Fibroblast of mammary gland (primary cell): ENCODE data around the gene ZBTB34.

Experiments used
- DNase-seq: peaks from one replicate; pipeline ENCODE4 v3.0.0-alpha.2; 2010; ENCODE audit warnings: low read depth
- H3K4me3 ChIP-seq: 2 replicates; pipeline ENCODE4 v1.5.1; 2011; ENCODE audit warnings: low read depth, mild to moderate bottlenecking, low read length, moderate library complexity; ENCODE audit not compliant: control insufficient read depth
- TF ChIP-seq, protein P1 (sequence below): conservative IDR thresholded peaks from 2 replicates; pipeline ENCODE4 v1.5.1; 2011; ENCODE audit warnings: low read depth, low read length, inconsistent platforms; ENCODE audit not compliant: control insufficient read depth, insufficient read depth

The ZBTB34 gene

DNA sequence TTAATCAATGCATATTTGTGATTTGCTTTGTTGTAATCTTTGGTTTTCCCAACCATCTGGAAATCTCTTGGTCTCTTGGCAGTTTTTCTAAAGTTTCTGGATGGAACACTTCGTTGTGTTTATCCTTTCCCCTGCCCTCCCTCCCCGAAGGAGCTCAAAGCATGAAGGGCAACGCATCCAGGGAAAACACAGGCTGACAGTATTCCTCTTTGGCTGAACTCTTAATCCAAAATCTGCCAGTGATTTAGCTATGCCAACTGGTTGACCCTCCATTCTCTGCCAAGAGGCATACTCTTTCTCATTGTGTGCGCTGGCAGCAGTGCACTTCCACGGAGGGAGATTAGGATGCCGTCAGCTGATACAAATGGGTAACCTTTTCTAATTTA lies 20.5 kb downstream of the ZBTB34 start:
- TF ChIP-seq, protein P1, sequence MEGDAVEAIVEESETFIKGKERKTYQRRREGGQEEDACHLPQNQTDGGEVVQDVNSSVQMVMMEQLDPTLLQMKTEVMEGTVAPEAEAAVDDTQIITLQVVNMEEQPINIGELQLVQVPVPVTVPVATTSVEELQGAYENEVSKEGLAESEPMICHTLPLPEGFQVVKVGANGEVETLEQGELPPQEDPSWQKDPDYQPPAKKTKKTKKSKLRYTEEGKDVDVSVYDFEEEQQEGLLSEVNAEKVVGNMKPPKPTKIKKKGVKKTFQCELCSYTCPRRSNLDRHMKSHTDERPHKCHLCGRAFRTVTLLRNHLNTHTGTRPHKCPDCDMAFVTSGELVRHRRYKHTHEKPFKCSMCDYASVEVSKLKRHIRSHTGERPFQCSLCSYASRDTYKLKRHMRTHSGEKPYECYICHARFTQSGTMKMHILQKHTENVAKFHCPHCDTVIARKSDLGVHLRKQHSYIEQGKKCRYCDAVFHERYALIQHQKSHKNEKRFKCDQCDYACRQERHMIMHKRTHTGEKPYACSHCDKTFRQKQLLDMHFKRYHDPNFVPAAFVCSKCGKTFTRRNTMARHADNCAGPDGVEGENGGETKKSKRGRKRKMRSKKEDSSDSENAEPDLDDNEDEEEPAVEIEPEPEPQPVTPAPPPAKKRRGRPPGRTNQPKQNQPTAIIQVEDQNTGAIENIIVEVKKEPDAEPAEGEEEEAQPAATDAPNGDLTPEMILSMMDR = no peak
- no peak for DNase-seq
- H3K4me3 ChIP-seq = no peak overlapping the region

DNA sequence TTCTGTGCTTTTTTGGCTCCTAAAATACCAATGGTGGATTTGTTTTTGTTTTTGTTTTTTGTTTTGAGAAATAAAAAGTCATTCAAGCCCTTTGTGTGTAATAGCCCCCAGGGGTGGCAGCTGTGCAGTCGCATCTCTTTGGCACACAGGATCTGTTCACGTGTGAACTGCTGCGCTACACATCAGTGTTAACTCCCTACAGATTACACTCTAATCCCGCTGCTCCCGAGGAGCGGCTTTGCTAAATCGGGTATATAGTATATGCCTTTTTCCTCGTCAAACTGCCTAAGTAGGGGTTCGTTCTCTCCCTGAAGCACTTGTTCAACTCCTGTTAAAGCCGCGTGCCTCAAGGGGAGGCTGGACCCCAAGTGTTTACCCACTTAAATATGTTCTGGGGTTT lies 22.3 kb downstream of the ZBTB34 start:
- H3K4me3 ChIP-seq = no peak overlapping the region
- DNase-seq = no peak
- TF ChIP-seq, protein P1 = no peak

DNA sequence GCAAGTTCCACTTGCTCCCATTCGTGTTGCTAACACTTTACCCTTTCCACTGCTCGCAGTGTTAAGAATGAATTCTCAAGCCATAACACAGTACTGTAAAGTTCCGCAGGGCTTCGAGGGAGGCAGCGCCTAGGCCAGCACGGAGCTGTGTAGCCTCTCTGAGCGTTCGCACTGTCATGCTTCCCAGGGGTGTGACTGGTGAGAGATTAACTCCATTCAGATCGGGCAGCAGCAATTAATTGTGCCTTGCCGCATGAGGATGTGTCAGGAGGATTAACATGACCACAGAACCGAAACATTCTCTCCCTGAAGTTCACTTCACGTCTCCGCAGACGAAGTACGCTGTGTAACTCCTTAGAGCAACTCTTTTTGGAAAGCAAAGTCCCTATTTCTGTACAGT lies 23.2 kb downstream of the ZBTB34 start:
- no peak overlapping the region for H3K4me3 ChIP-seq
- TF ChIP-seq, protein P1 = no peak
- DNase-seq = no peak

DNA sequence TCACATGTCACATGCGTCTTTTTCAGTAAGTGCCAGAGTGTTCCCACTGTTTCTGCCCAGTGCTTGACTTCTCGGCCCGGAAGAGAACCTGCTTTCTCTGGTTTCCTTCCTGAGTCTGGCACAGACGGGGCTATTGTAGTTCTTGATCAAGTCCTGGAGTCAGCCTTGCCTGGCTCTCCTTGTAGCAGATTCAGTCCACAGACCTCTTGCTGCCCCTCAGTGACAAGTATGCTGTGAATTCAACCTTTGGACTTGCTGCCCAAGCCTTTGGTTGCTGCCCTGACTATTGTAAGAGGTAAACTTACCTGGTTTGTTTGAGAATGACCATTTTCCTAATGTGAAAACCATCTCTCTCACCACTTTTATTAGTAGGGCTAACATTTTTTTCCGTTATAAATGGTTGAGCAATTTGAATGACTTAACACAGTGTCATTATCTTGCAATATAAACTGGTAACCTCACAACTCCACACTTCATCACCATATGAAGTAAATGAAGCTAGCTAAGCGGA lies 24.7 kb downstream of the ZBTB34 start:
- H3K4me3 ChIP-seq = no peak overlapping the region
- peak; percentile 42 for DNase-seq
- TF ChIP-seq, protein P1 = no peak

DNA sequence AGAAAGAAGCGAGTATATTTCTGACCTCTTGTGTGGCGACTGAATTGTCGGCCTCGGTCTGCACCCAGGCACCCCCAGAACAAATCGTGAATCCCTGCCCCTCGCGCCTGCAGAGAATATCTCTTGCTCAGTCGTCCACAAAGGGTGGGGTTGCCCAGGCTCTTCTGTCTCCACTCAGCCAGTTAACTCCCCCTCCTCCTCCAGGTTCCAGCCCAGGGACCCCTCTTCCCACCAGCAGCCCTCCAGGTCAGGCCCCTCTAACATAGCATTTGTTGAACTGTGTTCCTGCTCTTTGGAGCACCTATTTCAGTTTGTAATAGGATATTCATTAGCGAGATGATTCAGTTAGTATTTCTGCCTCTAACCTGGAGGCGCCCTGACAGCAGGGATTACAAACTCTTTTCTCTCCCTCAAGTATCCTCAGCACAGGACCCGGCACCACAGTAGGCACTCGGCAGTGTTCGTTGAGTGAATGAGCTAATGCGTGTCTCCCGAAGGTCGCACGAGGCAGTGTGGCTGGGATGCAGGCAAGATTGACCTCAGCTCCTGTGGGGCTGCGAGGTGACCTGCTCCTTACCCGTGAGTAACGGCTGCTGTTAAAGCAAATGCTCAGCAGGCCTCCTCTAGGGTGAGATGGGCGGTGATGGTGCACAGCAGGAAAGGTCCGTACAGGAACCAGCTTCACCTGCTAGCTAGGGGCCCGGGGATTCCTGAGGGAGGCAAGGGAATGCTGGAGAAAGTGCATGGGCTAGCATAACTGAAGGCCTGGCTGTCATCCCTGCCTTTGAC lies 25.8 kb downstream of the ZBTB34 start:
- DNase-seq = no peak
- no peak overlapping the region for H3K4me3 ChIP-seq
- TF ChIP-seq, protein P1 = no peak

DNA sequence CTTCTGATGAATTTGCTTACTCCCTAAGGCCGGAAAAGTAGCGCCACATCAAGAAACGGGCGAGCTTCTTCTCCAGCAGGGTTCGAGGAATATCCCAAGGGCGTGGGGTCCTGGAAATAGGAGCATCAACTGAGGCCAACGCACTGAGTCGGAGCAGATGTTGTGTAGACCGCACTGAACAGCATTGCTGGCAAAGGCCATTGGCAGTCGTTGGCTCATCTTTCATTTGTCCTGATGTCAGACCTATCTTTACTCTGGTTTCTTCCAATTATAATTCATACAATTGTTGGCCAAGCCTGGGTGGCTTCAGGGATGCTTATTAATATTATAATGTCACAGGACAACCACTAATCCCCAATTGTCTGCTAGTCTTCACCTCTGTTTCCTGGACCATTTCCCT lies 26.5 kb downstream of the ZBTB34 start:
- DNase-seq = no peak
- TF ChIP-seq, protein P1 = no peak
- no peak overlapping the region for H3K4me3 ChIP-seq
